GM12878 (cell line): ENCODE measurements around the gene UGT1A8. TPM values are rescaled to one million over a fixed set of nuclear protein-coding genes. Genes with fewer than 3 reads are reported as not detected.
"Not testable (repeated sequence)": the region's sequence is repeated elsewhere in the genome, so short reads cannot be mapped to it uniquely, and the experiment has no call there.

Experiments
- ATAC-seq: fragments of 200-7000 bp; cut with Tn5 transposase; 3 replicates; pipeline ENCODE4 v1.9.1; 2020; ENCODE audit warnings: mild to moderate bottlenecking, moderate library complexity
- BruUV-seq: library from RNA; stranded (reverse); fragments of 400-500 nt; replicated peaks from 2 replicates; lab custom pipeline; 2021; lab: Mats Ljungman, UMichigan
- CTCF ChIA-PET: fragments of 300-600 bp; sonication (Branson Sonifier 250); formaldehyde crosslinking; extraction: SDS; loops from one replicate; lab custom pipeline; 2021; ENCODE audit warnings: inconsistent platforms; lab: Yijun Ruan, JAX
- POLR2A ChIA-PET: fragments of 350-600 bp; formaldehyde crosslinking; extraction: SDS; loops from one replicate; lab custom pipeline; 2021; ENCODE audit warnings: inconsistent platforms; lab: Charles Lee
- RAD21 ChIA-PET: fragments of 300-600 bp; sonication (Branson Sonifier 250); formaldehyde crosslinking; loops from one replicate; lab custom pipeline; 2023; ENCODE audit warnings: antibody characterized with exemption; ENCODE audit not compliant: unreplicated experiment; lab: Charles Lee
- SMC1A ChIA-PET: fragments of 300-600 bp; sonication (Branson Sonifier 250); formaldehyde crosslinking; loops from one replicate; lab custom pipeline; 2023; ENCODE audit not compliant: unreplicated experiment, uncharacterized antibody; lab: Charles Lee
- DNase-seq: peaks from one replicate; pipeline ENCODE4 v3.0.0-alpha.2; 2011; ENCODE audit warnings: low read depth, low spot score
- FAIRE-seq: peaks from 3 replicates; lab custom pipeline; 2011; peaks lifted over from hg19 to GRCh38; lab: Jason Lieb, UNC
- H2AFZ ChIP-seq: 2 replicates; pipeline ENCODE4 v1.6.0; 2011; ENCODE audit warnings: low read depth, low read length, control low read depth; ENCODE audit not compliant: control insufficient read depth
- H3K27ac ChIP-seq: 2 replicates; pipeline ENCODE4 v1.5.1; 2011; ENCODE audit warnings: control low read depth; ENCODE audit not compliant: control insufficient read depth, insufficient read depth
- H3K27me3 ChIP-seq, 2 experiments: replicated peaks in 1 of 2; 2 replicates each; pipeline versions ENCODE4 v1.6.0 to v1.6.1; 2011; ENCODE audit warnings: low read length in 1 of 2; ENCODE audit not compliant: control insufficient read depth in 2 of 2, insufficient read depth in 2 of 2
- H3K36me3 ChIP-seq, 2 experiments: 2 replicates each; pipeline ENCODE4 v1.5.1; 2011; ENCODE audit warnings: low read length in 1 of 2; ENCODE audit not compliant: control insufficient read depth in 2 of 2, insufficient read depth in 2 of 2
- H3K4me1 ChIP-seq: 2 replicates; pipeline ENCODE4 v1.6.1; 2011; ENCODE audit warnings: mild to moderate bottlenecking, low read length, moderate library complexity, mixed read lengths; ENCODE audit not compliant: control insufficient read depth, insufficient read depth
- H3K4me2 ChIP-seq: 2 replicates; pipeline ENCODE4 v1.6.0; 2011; ENCODE audit warnings: control low read depth; ENCODE audit not compliant: control insufficient read depth, insufficient read depth
- H3K4me3 ChIP-seq: fragments of 200-600 bp; sonication (generic); 2 replicates; pipeline ENCODE4 v1.5.1; 2016
- H3K79me2 ChIP-seq: 2 replicates; pipeline ENCODE4 v1.6.0; 2011; ENCODE audit warnings: low read length; ENCODE audit not compliant: control insufficient read depth, insufficient read depth
- H3K9ac ChIP-seq: 2 replicates; pipeline ENCODE4 v1.8.0; 2011; ENCODE audit warnings: low read length, control low read depth, mixed read lengths; ENCODE audit not compliant: control insufficient read depth, insufficient read depth
- H3K9me3 ChIP-seq: replicated peaks from 3 replicates; pipeline ENCODE4 v1.5.1; 2011; ENCODE audit warnings: mild to moderate bottlenecking, low read length; ENCODE audit not compliant: control insufficient read depth, insufficient read depth
- H4K20me1 ChIP-seq: 2 replicates; pipeline ENCODE4 v1.6.0; 2011; ENCODE audit not compliant: control insufficient read depth, insufficient read depth
- KAT2A ChIP-seq: conservative IDR thresholded peaks from 2 replicates; pipeline ENCODE4 v1.6.1; 2011; ENCODE audit warnings: low read depth, low read length; ENCODE audit not compliant: control insufficient read depth
- SMC3 ChIP-seq: IDR thresholded peaks from 2 replicates; pipeline ENCODE4 v1.6.1; 2011; ENCODE audit warnings: low read length, improper control_type of control experiment, borderline replicate concordance
- WGBS: methylation state at CpG from one replicate; pipeline ENCODE4 v1.1.6; 2016; ENCODE audit warnings: low lambda C conversion rate; ENCODE audit not compliant: insufficient replicate concordance, insufficient coverage; ENCODE audit errors: missing lambda C conversion rate; 5-methylcytosine and 5-hydroxymethylcytosine counted together
- in situ Hi-C: fragments of 300-500 bp; cut with MboI; formaldehyde crosslinking; loops from 9 replicates; pipeline ENCODE4 v1.14.3; 2018; ENCODE audit warnings: mixed read lengths
- intact Hi-C: fragments of 100-400 bp; cut with micrococcal nuclease; formaldehyde crosslinking; loops from one replicate; pipeline ENCODE4 v1.14.2; 2022; ENCODE audit not compliant: unreplicated experiment
- polyA plus RNA-seq, 11 experiments: library from polyadenylated mRNA; depleted of rRNA in 4 of 11; unstranded in 6 of 11; stranded (reverse) in 5 of 11; fragments of >200 nt; fragmentation: Nextera tagmentation in 4 of 11; fragmentation: Illumina TruSeq in 1 of 11; extraction: Ambion mirVana in 4 of 11; extraction: Trizol in 1 of 11; gene quantifications; 1 replicate in 1 of 11; 2 replicates in 10 of 11; pipeline versions ENCODE4 v1.2.1 to v1.2.3, GENCODE V29; 2011 to 2016; ENCODE audit warnings: inconsistent platforms in 2 of 11, missing spikeins in 2 of 11, low read depth in 1 of 11
- total RNA-seq, 4 experiments: library from RNA; depleted of rRNA in 3 of 4; stranded (reverse); fragments of >200 nt in 3 of 4; fragmentation: Illumina TruSeq in 1 of 4; extraction: Trizol in 1 of 4; gene quantifications; 2 replicates each; pipeline versions ENCODE4 v1.2.1 to v1.2.3, GENCODE V29; 2013 to 2021

The UGT1A8 gene
- total and polyA plus RNA-seq, 10 of the 15 experiments (the other 5 are each of a cell fraction or from before 2014, with no cell fraction given), result not detected

- SMC1A ChIA-PET, result interaction anchor here (0.7 kb wide), 1 partner anchor 37 kb away, joined by 3 read pairs; no protein-coding TSS in a partner anchor
- POLR2A ChIA-PET, result no interaction called here
- H3K9me3 ChIP-seq, result no peaks in the 10 kb centered on the region
- DNase-seq (no peak), FAIRE-seq (no peak), ATAC-seq (no peak)
- H3K4me3 ChIP-seq, result no peak overlapping the region
- H3K79me2 ChIP-seq, result no peaks in the 10 kb centered on the region
- H3K4me2 ChIP-seq, result no peak overlapping the region
- no peak for TF ChIP-seq SMC3
- TF ChIP-seq KAT2A, result no peak
- H3K4me1 ChIP-seq, result no peaks in the 10 kb centered on the region
- RAD21 ChIA-PET, result interaction anchor here (0.7 kb wide), 1 partner anchor 718 kb away, joined by 3 read pairs; no protein-coding TSS in a partner anchor
- no peaks in the 10 kb centered on the region for H3K27me3 ChIP-seq
- intact Hi-C loops, result no loop called here
- 5% methylated on average over 5 of the region's 5 CpGs for WGBS
- in situ Hi-C loops, result no loop called here
- no peaks in the 10 kb centered on the region for H4K20me1 ChIP-seq
- no TSS peak for BruUV-seq
- no peak overlapping the region for H3K27ac ChIP-seq
- no peak overlapping the region for H2AFZ ChIP-seq
- no peaks in the 10 kb centered on the region for H3K36me3 ChIP-seq
- H3K9ac ChIP-seq, result no peak overlapping the region
- CTCF ChIA-PET, result no interaction called here
These were observed 10.0 kb downstream of the UGT1A8 start for GRCh38 chr2:233627331-233628025.

- H3K4me1 ChIP-seq, H4K20me1 ChIP-seq, POLR2A ChIA-PET, H3K36me3 ChIP-seq, BruUV-seq, H3K27ac ChIP-seq, RAD21 ChIA-PET, in situ Hi-C loops, H3K9ac ChIP-seq, H3K4me2 ChIP-seq, DNase-seq, H3K27me3 ChIP-seq, FAIRE-seq, H3K4me3 ChIP-seq, CTCF ChIA-PET, H3K9me3 ChIP-seq, H3K79me2 ChIP-seq, intact Hi-C loops, H2AFZ ChIP-seq, SMC1A ChIA-PET, ATAC-seq: not testable (repeated sequence)
- 66% methylated on average over 10 of the region's 10 CpGs for WGBS
These were observed 18.9 kb downstream of the UGT1A8 start, which contains the start of gene UGT1A10 for GRCh38 chr2:233636306-233636705. UGT1A10 (plus strand) TSS chr2:233636448; CDS start chr2:233636523, 75 bp downstream.
